Middle frontal gyrus (tissue), 1 donor: ENCODE data around the gene NDUFB3.
A peak's percentile ranks its signal among the peaks of the same experiment; 100 is the strongest.
"Not testable (repeated sequence)": the region's sequence is repeated elsewhere in the genome, so short reads cannot be mapped to it uniquely, and the experiment has no call there.

Experiments used
- DNase-seq: peaks from one replicate; pipeline ENCODE4 v3.0.0-alpha.2; 2015; ENCODE audit warnings: low spot score; ENCODE audit errors: extremely low spot score

The NDUFB3 gene

DNA sequence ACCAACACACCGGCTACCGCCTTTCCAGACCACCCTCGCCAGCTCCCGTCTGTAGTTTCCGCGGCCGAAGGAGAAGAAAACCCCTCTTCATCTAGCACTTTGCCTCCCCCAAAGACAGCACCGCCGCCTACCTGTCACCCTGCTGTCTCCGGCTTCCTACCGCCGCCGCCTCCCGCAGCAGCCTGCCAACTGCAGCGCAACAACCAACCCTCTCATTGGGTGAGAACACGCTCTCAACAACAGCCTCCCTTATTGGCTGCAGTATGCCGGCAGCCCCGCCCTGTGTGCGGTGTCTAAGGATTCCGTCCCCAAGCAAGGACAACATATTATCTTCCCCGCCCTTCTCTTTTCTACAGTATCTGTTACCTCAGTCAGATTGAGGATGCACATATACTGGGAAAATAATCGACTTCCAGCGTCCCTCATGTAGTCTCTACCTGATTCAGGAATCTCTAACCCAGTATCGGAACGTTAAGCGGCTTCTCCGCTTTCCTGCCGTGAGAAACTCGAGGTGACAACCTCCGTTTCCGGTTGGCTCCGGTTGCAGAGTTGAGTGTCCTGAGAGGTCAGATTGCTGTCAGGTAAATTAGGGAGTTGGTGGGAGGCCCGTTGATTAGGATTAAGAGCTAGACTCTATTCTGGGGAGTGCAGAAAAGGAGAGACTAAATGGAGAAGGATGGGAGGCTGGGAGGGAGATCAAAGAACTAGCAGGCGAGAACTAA lies at the start of gene NDUFB3, which contains the start of gene HYCC2:
Gene NDUFB3 (plus strand): TSS at position 523 of the 722 bp plus-strand sequence. CDS start 6,882 bp downstream, outside the sequence.
Gene HYCC2 (minus strand): TSS at position 193 of the 722 bp plus-strand sequence. CDS start 47,662 bp downstream, outside the sequence.
- DNase-seq, result peak; percentile 78

DNA sequence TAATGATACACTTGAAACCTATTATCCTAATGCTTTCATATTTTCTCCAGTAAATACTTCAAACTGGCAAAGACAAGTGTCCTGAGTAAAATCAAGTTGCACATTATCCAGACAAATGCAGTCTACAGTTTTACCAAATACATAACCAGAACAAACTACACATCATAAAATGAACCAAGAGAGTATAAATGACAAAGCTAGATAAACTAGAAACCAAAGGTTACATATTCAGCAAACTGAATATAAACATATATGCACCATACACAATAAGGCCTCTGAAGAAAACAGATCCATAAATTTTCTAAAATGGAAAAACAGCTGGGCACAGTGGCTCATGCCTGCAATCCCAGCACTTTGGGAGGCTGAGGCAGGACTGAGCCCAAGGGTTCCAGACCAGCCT lies 47.3 kb upstream of the NDUFB3 start:
- no peak for DNase-seq

DNA sequence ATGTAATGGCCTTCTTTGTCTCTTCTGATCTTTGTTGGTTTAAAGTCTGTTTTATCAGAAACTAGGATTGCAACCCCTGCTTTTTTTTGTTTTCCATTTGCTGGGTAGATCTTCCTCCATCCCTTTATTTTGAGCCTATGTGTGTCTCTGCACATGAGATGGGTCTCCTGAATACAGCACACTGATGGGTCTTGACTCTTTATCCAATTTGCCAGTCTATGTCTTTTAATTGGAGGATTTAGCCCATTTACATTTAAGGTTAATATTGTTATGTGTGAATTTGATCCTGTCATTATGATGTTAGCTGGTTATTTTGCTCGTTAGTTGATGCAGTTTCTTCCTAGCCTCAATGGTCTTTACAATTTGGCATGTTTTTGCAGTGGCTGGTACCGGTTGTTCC lies 37.4 kb upstream of the NDUFB3 start:
- not testable (repeated sequence) for DNase-seq

DNA sequence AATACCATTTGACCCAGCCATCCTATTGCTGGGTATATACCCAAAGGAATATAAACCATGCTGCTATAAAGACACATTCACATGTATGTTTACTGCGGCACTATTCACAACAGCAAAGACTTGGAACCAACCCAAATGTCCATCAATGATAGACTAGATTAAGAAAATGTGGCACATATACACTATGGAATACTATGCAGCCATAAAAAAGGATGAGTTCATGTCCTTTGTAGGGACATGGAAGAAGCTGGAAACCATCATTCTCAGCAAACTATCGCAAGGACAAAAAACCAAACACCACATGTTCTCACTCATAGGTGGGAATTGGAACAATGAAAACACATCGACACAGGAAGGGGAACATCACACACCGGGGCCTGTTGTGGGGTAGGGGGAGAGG lies 33.4 kb upstream of the NDUFB3 start:
- DNase-seq, result not testable (repeated sequence)

DNA sequence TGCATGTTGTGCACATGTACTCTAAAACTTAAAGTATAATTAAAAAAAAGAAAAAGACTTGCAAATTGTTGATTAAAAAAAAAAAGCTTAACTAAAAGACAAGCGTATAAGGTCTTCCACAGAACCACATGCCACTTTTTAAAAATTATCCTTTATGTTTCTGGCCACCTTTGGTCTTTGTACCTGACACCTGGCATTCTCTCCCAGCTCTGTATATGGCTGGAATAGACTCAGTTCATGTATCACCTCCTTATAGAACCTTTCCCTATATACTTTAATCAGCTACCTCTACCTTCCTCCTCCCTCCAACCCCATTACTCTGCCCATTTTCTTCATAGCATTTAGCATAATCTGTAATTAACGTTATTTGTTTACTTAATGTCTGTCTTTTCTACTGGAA lies 32.9 kb upstream of the NDUFB3 start:
- DNase-seq, result no peak

DNA sequence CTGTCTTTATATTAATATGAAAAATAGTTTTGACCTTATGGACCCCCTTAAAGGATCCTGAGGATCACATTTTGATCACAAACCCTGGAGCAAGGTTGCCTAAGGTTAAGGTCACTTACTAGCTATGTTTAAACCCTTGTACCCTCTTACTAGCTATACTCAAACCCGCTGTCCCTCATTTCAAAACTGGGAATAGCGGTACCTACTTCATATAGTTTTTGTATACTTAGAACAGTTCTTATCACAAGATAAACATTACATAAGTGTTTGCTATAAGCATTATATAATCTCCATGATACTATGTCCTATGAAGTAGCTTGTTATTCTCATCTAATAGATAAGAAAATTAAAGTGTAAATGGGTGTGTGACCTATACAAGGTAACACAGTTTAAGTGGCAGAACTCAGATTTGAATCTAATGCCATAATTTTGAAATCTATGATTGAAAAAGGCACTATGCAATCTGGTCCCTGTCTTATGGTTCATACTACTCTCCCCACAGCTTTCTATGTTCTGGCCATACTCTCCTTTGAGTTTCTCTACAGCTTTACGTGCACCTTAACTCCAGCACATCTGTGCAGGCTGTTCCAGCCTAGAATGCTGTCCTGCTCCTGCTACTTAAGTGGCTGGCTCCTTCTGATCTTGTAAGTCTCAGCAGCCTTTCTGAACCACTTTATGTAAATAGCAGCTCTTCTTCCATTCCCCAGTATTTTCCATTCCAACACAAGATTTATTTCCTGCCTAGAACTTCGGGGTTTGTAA lies 30.8 kb upstream of the NDUFB3 start:
- no peak for DNase-seq

DNA sequence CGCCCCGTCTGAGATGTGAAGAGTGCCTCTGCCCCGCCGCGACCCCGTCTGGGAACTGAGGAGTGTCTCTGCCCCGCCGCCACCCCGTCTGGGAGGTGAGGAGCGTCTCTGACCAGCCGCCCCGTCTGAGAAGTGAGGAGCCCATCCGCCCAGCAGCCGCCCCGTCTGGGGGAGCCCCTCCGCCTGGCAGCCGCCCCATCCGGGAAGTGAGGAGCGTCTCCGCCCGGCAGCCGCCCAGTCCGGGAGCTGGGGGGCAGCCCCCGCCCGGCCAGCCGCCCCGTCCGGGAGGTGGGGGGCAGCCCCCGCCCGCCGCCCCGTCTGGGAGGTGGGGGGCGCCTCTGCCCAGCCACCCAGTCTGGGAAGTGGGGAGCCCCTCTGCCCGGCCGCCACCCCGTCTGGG lies 29.4 kb upstream of the NDUFB3 start:
- not testable (repeated sequence) for DNase-seq

DNA sequence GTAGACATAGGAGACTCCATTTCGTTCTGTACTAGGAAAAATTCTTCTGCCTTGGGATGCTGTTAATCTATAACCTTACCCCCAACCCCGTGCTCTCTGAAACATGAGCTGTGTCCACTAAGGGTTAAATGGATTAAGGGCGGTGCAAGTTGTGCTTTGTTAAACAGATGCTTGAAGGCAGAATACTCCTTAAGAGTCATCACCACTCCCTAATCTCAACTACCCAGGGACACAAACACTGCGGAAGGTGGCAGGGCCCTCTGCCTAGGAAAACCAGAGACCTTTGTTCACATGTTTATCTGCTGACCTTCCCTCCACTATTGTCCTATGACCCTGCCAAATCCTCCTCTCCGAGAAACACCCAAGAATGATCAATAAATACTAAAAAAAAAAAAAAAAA lies 28.8 kb upstream of the NDUFB3 start:
- not testable (repeated sequence) for DNase-seq

DNA sequence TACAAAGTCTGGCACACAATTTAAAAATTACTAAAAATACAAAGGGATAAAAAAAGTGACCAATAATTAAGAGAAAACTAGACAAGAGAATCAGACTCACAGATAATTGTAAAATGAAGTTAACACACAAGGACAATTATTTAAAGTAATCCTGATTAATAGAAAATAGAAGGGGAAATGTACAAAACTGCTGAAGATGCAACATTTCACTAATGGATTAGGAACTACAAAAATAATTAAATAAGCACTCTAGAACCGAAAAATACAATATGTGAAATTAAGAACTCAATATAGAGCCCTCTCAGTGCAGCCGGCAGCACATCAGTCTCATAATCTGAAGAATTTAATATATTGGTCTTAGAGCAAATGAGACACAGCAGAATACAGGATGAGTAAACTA lies 24.9 kb upstream of the NDUFB3 start:
- no peak for DNase-seq

DNA sequence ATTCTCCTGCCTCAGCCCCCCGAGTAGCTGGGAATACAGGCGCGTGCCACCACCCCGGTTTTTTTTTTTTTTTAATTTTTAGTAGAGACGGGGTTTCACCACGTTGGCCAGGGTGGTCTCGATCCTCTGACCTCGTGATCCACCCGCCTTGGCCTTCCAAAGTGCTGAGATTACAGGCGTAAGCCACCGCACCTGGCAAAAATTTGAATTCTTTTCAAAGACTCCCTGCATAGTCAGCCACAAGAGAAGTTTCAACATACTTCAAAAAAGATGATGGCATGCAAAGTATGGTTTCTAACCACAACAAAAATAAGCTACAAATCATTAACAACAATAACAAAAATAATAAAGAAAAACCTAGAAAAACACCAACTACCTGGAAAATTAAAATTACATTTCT lies 22.3 kb upstream of the NDUFB3 start:
- no peak for DNase-seq

DNA sequence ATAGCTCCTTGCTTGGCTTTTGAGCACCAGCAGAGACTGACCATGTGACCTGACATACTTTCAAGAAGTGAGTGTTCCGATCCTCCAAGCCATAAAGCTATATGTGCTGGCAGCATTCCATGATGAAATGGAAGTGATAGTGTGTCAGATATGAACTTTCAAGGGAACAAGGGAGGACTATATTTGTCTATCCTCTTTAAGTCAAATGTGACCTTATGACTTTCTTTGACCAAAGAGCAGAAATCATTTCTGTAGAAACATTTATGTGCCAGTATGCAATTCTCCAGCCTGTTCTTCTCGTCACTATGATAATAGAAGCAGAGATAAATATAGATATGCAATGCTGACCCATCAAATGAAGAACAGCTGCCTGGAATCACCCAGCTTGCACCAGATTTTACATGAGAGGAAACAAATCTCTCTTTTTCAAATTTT lies 14.7 kb upstream of the NDUFB3 start:
- no peak for DNase-seq

DNA sequence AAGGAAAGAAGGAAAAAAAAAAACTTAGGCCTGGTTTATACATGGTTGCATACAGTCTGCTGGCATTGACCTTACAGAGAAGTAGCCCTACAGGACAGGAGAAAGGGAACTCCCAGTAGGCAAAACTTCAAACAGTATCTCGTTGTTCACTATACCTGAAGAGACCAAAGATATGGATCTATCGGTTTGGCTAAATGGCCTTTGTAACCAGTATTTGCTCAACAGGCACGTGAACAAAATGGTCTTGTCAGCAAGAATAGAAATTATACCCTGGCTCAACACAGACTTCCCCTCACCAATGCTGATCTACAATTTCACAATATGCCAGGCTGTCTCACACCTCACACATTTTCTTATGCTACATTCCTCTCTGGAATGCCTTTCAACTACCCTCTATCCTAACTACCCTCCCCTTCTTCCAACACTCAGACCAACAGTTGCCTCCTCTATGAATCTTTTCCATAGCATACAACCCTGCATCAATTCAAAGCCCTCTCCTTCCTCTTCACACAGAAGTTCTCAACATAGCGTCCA lies 14.0 kb upstream of the NDUFB3 start:
- no peak for DNase-seq

DNA sequence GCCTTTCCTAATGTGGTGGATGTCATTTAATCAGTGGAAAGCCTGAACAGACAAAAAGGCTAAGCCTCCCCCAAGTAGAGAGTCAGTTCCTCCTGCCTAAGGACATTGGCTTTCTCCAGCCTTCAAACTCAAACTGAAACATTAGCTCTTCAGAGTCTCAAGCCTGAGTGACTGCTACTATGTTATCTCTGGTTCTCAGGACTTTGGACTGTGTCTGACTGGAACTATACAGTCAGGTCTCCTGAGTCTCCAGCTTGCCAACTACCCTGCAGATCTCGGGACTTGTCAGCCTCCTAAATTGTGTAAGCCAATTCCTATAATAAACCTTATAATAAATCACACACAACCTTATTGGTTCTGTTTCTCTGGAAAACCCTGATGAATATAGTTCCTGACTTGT lies 12.9 kb upstream of the NDUFB3 start:
- DNase-seq, result no peak

DNA sequence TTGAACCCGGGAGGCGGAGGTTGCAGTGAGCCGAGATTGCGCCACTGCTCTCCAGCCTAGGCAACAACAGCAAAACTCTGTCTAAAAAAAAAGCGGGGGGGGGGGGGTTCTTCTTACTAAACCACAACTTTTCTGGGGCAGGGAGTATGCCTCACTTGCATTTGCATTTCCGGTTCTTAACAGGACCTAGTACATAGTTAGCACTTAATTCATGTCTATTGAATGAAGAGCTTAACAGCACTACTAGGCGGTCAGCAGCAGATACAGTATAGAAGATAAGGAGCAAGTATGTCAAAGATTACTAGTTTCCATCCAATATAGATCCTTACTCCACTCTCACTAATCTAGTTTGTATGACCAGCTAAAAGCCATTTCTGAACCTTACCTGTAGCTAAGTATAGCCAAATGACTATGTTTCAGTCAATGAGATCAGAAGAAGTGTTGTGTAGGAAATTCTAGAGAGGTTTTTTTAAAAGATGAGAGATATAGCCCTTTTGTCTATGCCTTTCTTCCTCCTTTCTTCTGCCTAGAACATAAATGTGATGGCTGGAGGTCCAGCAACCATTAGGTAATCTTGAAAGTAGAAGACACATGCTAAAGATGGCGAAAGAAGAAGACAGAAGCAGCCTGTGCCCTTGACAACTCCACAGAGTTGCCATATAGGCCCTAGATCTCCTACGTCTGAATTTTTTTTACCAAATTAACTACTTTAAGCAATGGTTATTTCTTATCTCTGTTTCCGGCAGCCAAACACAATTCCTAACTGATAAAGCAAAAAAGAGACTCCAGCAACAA lies 11.6 kb upstream of the NDUFB3 start:
- DNase-seq, result no peak

DNA sequence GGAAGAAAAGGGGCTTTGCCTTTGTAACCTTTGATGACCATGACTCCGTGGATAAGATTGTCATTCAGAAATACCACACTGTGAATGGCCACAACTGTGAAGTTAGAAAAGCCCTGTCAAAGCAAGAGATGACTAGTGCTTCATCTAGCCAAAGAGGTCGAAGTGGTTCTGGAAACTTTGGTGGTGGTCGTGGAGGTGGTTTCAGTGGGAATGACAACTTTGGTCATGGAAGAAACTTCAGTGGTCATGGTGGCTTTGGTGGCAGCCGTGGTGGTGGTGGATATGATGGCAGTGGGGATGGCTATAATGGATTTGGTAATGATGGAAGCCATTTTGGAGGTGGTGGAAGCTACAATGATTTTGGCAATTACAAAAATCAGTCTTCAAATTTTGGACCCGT lies 8.3 kb upstream of the NDUFB3 start:
- DNase-seq, result not testable (repeated sequence)

DNA sequence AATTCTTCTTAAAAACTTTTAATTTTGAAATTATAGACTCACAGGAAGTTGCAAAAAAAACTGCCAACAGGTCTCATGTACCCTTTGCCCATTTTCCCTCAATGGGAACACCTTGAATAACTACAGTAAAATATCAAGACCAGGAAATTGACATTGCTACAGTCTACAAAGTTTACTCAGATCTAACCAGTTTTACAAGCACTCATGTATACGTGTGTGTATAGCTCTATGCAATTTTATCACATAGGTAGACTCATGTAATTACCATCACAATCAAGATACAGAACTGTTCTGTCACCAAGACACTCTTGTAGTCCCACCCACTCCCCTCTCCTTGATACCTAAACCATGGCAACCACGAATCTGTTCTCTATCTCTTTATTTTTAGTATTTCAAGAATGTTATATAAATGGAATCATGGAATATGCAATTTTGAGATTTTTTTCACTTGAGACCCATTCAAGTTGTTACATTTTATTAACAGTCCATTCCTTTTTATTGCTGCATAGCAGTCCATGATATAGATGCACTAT lies 6.9 kb upstream of the NDUFB3 start:
- no peak for DNase-seq

DNA sequence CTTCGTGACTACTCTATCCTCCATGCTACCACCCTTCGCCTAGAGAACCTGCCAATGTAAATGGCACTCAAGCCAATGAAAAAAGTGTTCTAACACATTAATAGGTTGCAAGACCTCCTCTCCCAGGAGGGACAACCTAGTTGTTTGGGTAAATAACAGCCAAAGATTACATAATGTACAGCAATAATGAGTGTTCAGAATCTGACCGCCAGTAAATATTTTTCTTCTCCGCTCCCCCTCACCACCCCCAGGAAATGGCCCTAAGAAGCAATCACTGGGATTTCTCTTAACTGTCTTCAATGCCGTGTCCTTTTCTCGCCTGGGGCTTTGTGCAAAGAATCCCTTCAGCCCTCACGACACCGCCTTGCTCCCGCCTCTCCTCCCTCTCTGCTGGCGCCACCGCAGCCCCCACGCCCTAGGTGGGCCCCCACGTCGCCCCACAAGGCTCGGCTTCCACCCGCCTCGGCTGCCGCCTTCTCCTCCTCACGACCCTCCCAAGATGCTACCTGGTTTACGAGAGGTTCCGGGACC lies 788 bp upstream of the NDUFB3 start:
- DNase-seq, result no peak

DNA sequence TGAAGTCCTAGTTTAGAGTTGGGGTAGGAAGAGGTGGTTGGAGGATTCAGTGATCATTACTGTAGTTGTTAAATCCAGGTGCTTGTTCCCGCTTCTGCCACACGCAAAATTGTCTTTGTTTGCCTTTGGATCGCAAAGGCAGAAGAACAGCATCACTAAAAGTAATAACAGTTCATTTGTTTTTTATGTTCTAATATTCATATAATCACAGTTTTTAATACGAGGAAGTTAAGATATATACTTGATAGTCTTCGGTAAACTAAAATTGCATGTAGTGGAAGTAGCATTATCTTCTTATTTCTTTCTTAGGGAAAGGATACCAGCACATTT lies 365 bp downstream of the NDUFB3 start:
- DNase-seq, result no peak

DNA sequence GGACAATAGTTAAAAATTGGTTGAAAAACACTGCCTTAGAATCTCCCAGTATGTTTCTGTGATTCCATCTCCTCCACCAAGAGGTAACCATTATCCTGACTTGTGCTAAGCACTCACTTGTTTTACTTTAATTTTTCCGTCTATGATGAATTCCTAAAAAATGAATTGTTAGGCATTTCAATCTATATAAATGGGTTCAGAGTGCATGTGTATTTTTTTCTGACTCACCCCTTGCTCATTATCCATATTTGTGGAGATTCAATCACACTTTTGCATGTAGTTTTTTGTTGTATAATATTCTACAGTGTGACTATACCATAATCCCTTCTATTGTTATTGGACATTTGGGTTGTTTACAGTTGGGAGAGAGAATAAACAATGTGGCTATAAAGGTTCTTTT lies 1.3 kb downstream of the NDUFB3 start:
- no peak for DNase-seq

DNA sequence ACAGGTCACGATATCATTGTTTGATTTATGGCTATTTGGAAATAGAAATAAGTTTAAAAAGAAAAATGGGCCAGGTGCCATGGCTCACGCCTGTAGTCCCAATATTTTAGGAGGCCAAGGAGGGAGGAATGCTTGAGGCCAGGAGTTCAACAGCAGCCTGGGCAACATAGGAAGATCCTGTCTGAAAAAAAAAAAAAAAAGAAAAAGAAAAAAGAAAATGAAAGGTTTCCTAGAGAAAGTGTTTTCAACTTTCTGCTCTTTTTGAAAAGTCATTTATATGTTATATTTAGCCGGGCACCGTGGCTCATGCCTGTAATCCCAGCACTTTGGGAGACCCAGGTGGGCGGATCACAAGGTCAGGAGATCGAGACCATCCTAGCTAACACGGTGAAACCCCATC lies 3.2 kb downstream of the NDUFB3 start:
- DNase-seq, result no peak

DNA sequence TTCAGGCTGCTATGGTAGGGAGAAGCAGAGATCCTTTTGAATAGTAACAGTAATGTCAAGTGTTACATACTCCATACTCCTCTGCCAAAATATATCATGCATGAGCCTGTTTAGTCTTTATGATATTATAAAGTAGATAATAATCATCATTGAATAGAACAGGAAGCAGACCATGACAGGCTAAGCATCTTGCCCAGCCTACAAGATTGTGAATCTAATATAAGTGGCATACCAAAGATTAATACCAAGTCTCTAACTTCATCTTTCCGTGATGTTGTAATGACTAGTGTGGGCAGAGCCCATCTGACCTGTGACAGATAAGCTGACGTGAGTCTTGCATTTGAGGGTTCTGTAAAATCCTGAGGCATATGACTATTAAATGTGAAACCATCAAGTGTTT lies 13.1 kb downstream of the NDUFB3 start:
- no peak for DNase-seq
